ENCODE results near the gene SLC15A2. TPM values are rescaled to one million over a fixed set of nuclear protein-coding genes. Genes with fewer than 3 reads are reported as not detected.

Gene SLC15A2
- total RNA-seq, 1 experiment from 2014 or later = 2.4 TPM

GRCh38 chr3:121975702-121976302, 81.6 kb downstream of the SLC15A2 start:
- Mint-ChIP-seq H3K4me3 (no peak overlapping the region), H3K9me3 (peaks cover 12 to 22% of the 10 kb centered on the region in 2 experiments; a peak in 4 of 5 replicates), H3K36me3 (ENCODE audit: insufficient read depth in 1 of 3, low read depth in 3 of 3) (peaks cover 8 to 23% (median 13%) of the 10 kb centered on the region in 3 experiments), H3K27ac (no peak overlapping the region), H3K27me3 (ENCODE audit: low read depth) (no peaks in the 10 kb centered on the region), H3K4me1 (peaks cover 6 to 9% of the 10 kb centered on the region in 2 experiments; a peak in 2 of 4 replicates)
- no peak overlapping the region for H2BK120ac ChIP-seq (ENCODE audit: low read depth, low read length, poor library complexity, severe bottlenecking)
- no peak overlapping the region for H2AFZ ChIP-seq (ENCODE audit: low read length)
- peaks cover 13% of the 10 kb centered on the region for H3K9me3 ChIP-seq (ENCODE audit: control insufficient read depth, low read depth, low read length)
- H3K27ac ChIP-seq (ENCODE audit: insufficient read length, low read depth, low read length) = no peak overlapping the region
- no peaks in the 10 kb centered on the region for H3K79me2 ChIP-seq (ENCODE audit: insufficient read depth, low read length)
- no peak for DNase-seq
- no CpG with 5 or more reads among the region's 1 CpG for WGBS (ENCODE audit: extremely low coverage, insufficient read length, low lambda C conversion rate)
- H2BK12ac ChIP-seq (ENCODE audit: insufficient read length, low read depth, low read length) = no peak overlapping the region
- H2AK5ac ChIP-seq (ENCODE audit: insufficient read length, low read length) = no peak overlapping the region
- H3K27me3 ChIP-seq (ENCODE audit: insufficient read depth, low read length) = no peaks in the 10 kb centered on the region
- no peak overlapping the region for H3K14ac ChIP-seq (ENCODE audit: insufficient read depth, low read length)
- H3K23me2 ChIP-seq (ENCODE audit: insufficient read length, low read depth, low read length, poor library complexity, severe bottlenecking) = no peaks in the 10 kb centered on the region
- H4K8ac ChIP-seq (replicated peaks; ENCODE audit: insufficient read length, low read depth, low read length) = no peak overlapping the region
- H3K4me2 ChIP-seq (ENCODE audit: insufficient read depth, insufficient read length, low read length) = no peak overlapping the region
- no peak overlapping the region for H3K18ac ChIP-seq (ENCODE audit: insufficient read length, low read depth, low read length)
- no peak overlapping the region for H3K56ac ChIP-seq (ENCODE audit: insufficient read length, low read depth, low read length)
- H2BK15ac ChIP-seq (ENCODE audit: low read depth, low read length) = no peak overlapping the region
- H4K20me1 ChIP-seq (ENCODE audit: control insufficient read depth, insufficient read depth, insufficient read length) = no peaks in the 10 kb centered on the region
- no peak overlapping the region for H4K5ac ChIP-seq (ENCODE audit: insufficient read length, low read depth, low read length)
- H3K9ac ChIP-seq (ENCODE audit: extremely low read depth, insufficient read length, low read length) = no peak overlapping the region
- H2BK20ac ChIP-seq (ENCODE audit: low read depth, low read length, poor library complexity, severe bottlenecking) = no peak overlapping the region
- H3T11ph ChIP-seq (ENCODE audit: low read length) = no peak overlapping the region
- no peak overlapping the region for H2BK5ac ChIP-seq (ENCODE audit: insufficient read length, low read length)
- H3K4me1 ChIP-seq (ENCODE audit: insufficient read depth, low read length) = no peaks in the 10 kb centered on the region
- H4K91ac ChIP-seq (ENCODE audit: insufficient read length, low read depth, low read length) = no peak overlapping the region
- no peak overlapping the region for H3K4ac ChIP-seq (ENCODE audit: low read depth, low read length)
- no peak for TF ChIP-seq CTCF (conservative IDR thresholded peaks at IDR 0.05)
- no peaks in the 10 kb centered on the region for H3K79me1 ChIP-seq (ENCODE audit: insufficient read depth, low read depth, low read length, poor library complexity, severe bottlenecking)
- H3K23ac ChIP-seq (ENCODE audit: insufficient read length, low read depth, low read length) = no peak overlapping the region

All from H9 (cell line).